Measurements from ENCODE around the gene SELL. TPM values are rescaled to one million over a fixed set of nuclear protein-coding genes. Genes with fewer than 3 reads are reported as not detected.
A peak's percentile ranks its signal among the peaks of the same experiment; 100 is the strongest.

Gene SELL
- total and polyA plus RNA-seq, 2 of the 8 experiments (the other 6 are each of a cell fraction or from before 2014, with no cell fraction given), result not detected

DNA sequence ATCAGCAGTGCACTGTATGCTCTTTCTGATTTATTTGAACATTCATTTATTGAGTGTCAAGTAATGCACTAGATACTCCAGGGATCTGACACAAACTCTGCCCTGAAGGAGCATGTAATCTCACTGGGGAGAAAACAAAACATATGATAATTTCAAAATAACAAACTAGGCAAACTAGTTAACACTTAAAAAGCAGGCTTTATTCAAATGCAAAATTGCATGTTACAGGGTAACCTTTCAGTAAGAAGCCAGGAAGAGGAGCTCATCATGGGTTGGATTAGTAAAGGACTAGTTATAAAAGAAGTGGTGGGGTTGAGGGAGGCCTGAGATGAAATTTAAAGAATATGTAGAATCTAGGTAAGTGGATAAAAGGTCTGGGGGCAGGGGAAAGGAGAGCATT lies 20.9 kb downstream of the SELL start:
- Histone ChIP-seq H3K9ac (replicated peaks in 1 of 4; ENCODE audit: extremely low read depth in 1 of 4, low read depth in 3 of 4, low read length in 3 of 4) (no peak overlapping the region), H2BK12ac (ENCODE audit: low read depth, low read length) (no peak overlapping the region), H4K20me1 (replicated peaks in 1 of 2; ENCODE audit: control insufficient read depth in 1 of 2, insufficient read depth in 2 of 2, low read length in 2 of 2) (peaks cover 4 to 6% of the 10 kb centered on the region in 2 experiments), H3K23me2 (ENCODE audit: low read depth, low read length) (no peaks in the 10 kb centered on the region; the same call in 1 of the 2 replicates), H4K5ac (ENCODE audit: insufficient read length, low read depth, low read length) (no peak overlapping the region), H3K4me1 (replicated peaks in 1 of 4; ENCODE audit: control insufficient read depth in 3 of 4, insufficient read depth in 4 of 4, low read length in 3 of 4) (peaks cover 0 to 12% (median 2%) of the 10 kb centered on the region in 4 experiments; a peak in 2 of 7 replicates), H3K27ac (ENCODE audit: low read depth, low read length) (no peak overlapping the region), H3K56ac (replicated peaks; ENCODE audit: insufficient read length, low read depth, low read length) (no peak overlapping the region), H3K79me1 (ENCODE audit: low read depth, low read length) (no peaks in the 10 kb centered on the region), H2BK120ac (replicated peaks; ENCODE audit: low read depth, low read length) (no peak overlapping the region), H3K4me2 (ENCODE audit: insufficient read depth in 1 of 2, low read depth in 2 of 2, low read length in 2 of 2) (peak overlapping the region; percentile 31 to 34; a peak in 2 of 4 replicates), H2BK15ac (ENCODE audit: low read length) (no peak overlapping the region), H2BK20ac (ENCODE audit: low read length) (no peak overlapping the region), H3K18ac (ENCODE audit: extremely low read depth, low read length) (no peak overlapping the region), H4K8ac (ENCODE audit: extremely low read depth, insufficient read depth, low read length) (no peak overlapping the region), H2AK5ac (ENCODE audit: low read depth, low read length) (no peak overlapping the region), H2AFZ (ENCODE audit: low read length) (no peak overlapping the region), H3K4me3 (ENCODE audit: extremely low read depth in 1 of 4, insufficient read depth in 2 of 4, low read depth in 3 of 4, low read length in 4 of 4) (0 out of 8 replicates have a peak overlapping the region, but pooled peaks of 1 of the 4 experiments have one; percentile 6), H3K23ac (ENCODE audit: insufficient read length) (no peak overlapping the region), H3K14ac (ENCODE audit: insufficient read length) (no peak overlapping the region), H3K79me2 (ENCODE audit: control insufficient read depth in 1 of 2, insufficient read depth in 2 of 2, low read length in 2 of 2) (no peaks in the 10 kb centered on the region), H3K27me3 (replicated peaks in 1 of 4; ENCODE audit: control insufficient read depth in 3 of 4, extremely low read depth in 1 of 4, insufficient read depth in 3 of 4, low read length in 3 of 4) (peaks cover 44 to 70% (median 66%) of the 10 kb centered on the region in 4 experiments), H2BK5ac (ENCODE audit: low read depth, low read length) (no peak overlapping the region), H4K91ac (replicated peaks; ENCODE audit: insufficient read length, low read length) (no peak overlapping the region), H3K9me3 (ENCODE audit: insufficient read depth in 2 of 2, low read depth in 1 of 2, low read length in 1 of 2) (no peaks in the 10 kb centered on the region), H3K4ac (replicated peaks; ENCODE audit: insufficient read length, low read depth, low read length) (no peak overlapping the region), H3K36me3 (ENCODE audit: control insufficient read depth in 2 of 4, insufficient read depth in 4 of 4, low read length in 3 of 4) (no peaks in the 10 kb centered on the region; a peak in 1 of 8 replicates)
- peak; percentile 74 for TF ChIP-seq BRCA1 (IDR thresholded peaks at IDR 0.05; ENCODE audit: low read depth, low read length)
- TF ChIP-seq, protein P1, sequence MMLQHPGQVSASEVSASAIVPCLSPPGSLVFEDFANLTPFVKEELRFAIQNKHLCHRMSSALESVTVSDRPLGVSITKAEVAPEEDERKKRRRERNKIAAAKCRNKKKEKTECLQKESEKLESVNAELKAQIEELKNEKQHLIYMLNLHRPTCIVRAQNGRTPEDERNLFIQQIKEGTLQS (IDR thresholded peaks at IDR 0.05; ENCODE audit: insufficient read depth, low read depth, low read length), result no peak
- CTCF ChIA-PET (ENCODE audit: partially characterized antibody), result interaction anchor here (0.5 to 5.9 kb wide), 4 partner anchors 55 to 745 kb away, joined by 3 to 28 read pairs (median 4); no protein-coding TSS in a partner anchor
- DNase-seq (ENCODE audit: low read depth in 1 of 2, low spot score in 2 of 2), result no peak
- no peak for FAIRE-seq
- POLR2A ChIA-PET (ENCODE audit: partially characterized antibody), result no interaction called here

All from H1 (cell line).